Hepatocyte (in vitro differentiated cells): Measurements from ENCODE around the gene CAPZB.

Experiments used
- CTCF ChIP-seq: fragments of 200-600 bp; sonication (generic); IDR thresholded peaks from 2 replicates; pipeline ENCODE4 v1.5.1; 2016; ENCODE audit warnings: antibody characterized with exemption, mild to moderate bottlenecking; ENCODE audit not compliant: poor library complexity
- EZH2 ChIP-seq: fragments of 200-600 bp; sonication (generic); IDR thresholded peaks from 2 replicates; pipeline ENCODE4 v1.6.1; 2016; ENCODE audit warnings: antibody characterized with exemption, mild to moderate bottlenecking, borderline replicate concordance
- EZH2phosphoT487 ChIP-seq: fragments of 200-600 bp; sonication (generic); IDR thresholded peaks from one replicate; pipeline ENCODE4 v1.6.1; 2018; ENCODE audit warnings: antibody characterized with exemption, mild to moderate bottlenecking, low read depth, moderate library complexity; ENCODE audit not compliant: unreplicated experiment, severe bottlenecking

GRCh38 chr1:19371226-19372135, 113.9 kb downstream of the CAPZB start:
- TF ChIP-seq CTCF (no peak), EZH2phosphoT487 (no peak), EZH2 (no peak)
